Measurements from ENCODE around the gene BAZ2A.

- no peak for TF ChIP-seq CTCF (IDR thresholded peaks at IDR 0.05)
- no peak for TF ChIP-seq POLR2A (IDR thresholded peaks at IDR 0.05)
These were observed 3.5 kb upstream of the BAZ2A start for GRCh38 chr12:56633468-56634241.
